HCT116 (cell line): ENCODE measurements around the gene TRAIP. TPM values are rescaled to one million over a fixed set of nuclear protein-coding genes. Genes with fewer than 3 reads are reported as not detected.

Experiments
- ATAC-seq: fragments of 200-7000 bp; cut with Tn5 transposase; 2 replicates; pipeline ENCODE4 v1.9.1; 2020; ENCODE audit warnings: mild to moderate bottlenecking, moderate library complexity
- BruUV-seq: library from RNA; stranded (reverse); fragments of 400-500 nt; replicated peaks from 2 replicates; lab custom pipeline; 2021; lab: Mats Ljungman, UMichigan
- CTCF ChIA-PET: fragments of 300-600 bp; sonication (Branson Sonifier 250); formaldehyde crosslinking; loops from one replicate; lab custom pipeline; 2021; ENCODE audit warnings: antibody characterized with exemption; lab: Charles Lee
- POLR2A ChIA-PET: fragments of 300-600, 350-600 bp; sonication (Branson Sonifier 250); formaldehyde crosslinking; loops from one replicate; lab custom pipeline; 2021; ENCODE audit warnings: antibody characterized with exemption; lab: Charles Lee
- RAD21 ChIA-PET, 2 experiments: fragments of 300-600 bp; sonication (Branson Sonifier 250); formaldehyde crosslinking; loops; one replicate each; lab custom pipeline; 2023; ENCODE audit warnings: low total read pairs in 2 of 2; ENCODE audit not compliant: uncharacterized antibody in 2 of 2, unreplicated experiment in 2 of 2, low non-redundant PET in 1 of 2; lab: Charles Lee
- DNase-seq: peaks from one replicate; pipeline ENCODE4 v3.0.0-alpha.2; 2010; ENCODE audit warnings: low read depth, low spot score
- H2AFZ ChIP-seq: fragments of 200-600 bp; shearing (Covaris generic), sonication (generic); 2 replicates; pipeline ENCODE4 v1.6.1; 2017; ENCODE audit warnings: low read depth, mixed run types, mixed read lengths, antibody characterized with exemption, low read length; ENCODE audit not compliant: poor library complexity, severe bottlenecking
- H3K27ac ChIP-seq: 2 replicates; pipeline ENCODE4 v1.5.1; 2012; ENCODE audit warnings: low read depth, low read length
- H3K27me3 ChIP-seq: fragments of 200-600 bp; sonication (generic); 2 replicates; pipeline ENCODE4 v1.6.1; 2016; ENCODE audit warnings: mixed run types, low read length, mixed read lengths; ENCODE audit not compliant: insufficient read depth
- H3K36me3 ChIP-seq, 2 experiments: fragments of 200-500 bp in 1 of 2; fragments of 200-600 bp in 1 of 2; sonication (Bioruptor generic) in 1 of 2; sonication (generic) in 1 of 2; 2 replicates each; pipeline versions ENCODE4 v1.5.1 to v1.6.1; 2014 to 2016; ENCODE audit warnings: low read length in 2 of 2, inconsistent platforms in 1 of 2, mixed read lengths in 1 of 2, mixed run types in 1 of 2; ENCODE audit not compliant: insufficient read depth in 2 of 2, control insufficient read depth in 1 of 2
- H3K4me1 ChIP-seq, 2 experiments: fragments of 200-600 bp in 1 of 2; sonication (generic) in 1 of 2; 2 replicates each; pipeline versions ENCODE4 v1.5.1 to v1.6.1; 2012 to 2017; ENCODE audit warnings: low read length in 2 of 2, inconsistent platforms in 1 of 2, mild to moderate bottlenecking in 1 of 2, mixed read lengths in 1 of 2, mixed run types in 1 of 2, moderate library complexity in 1 of 2; ENCODE audit not compliant: insufficient read depth in 2 of 2, control insufficient read depth in 1 of 2
- H3K4me2 ChIP-seq: fragments of 200-600 bp; sonication (generic); 2 replicates; pipeline ENCODE4 v1.6.1; 2017; ENCODE audit warnings: mixed run types, low read length, mixed read lengths
- H3K4me3 ChIP-seq, 2 experiments: fragments of 200-600 bp in 1 of 2; sonication (generic) in 1 of 2; replicated peaks in 1 of 2; 2 replicates each; pipeline ENCODE4 v1.5.1; 2011 to 2016; ENCODE audit warnings: low read length in 2 of 2, control low read depth in 1 of 2, low read depth in 1 of 2, mild to moderate bottlenecking in 1 of 2, mixed read lengths in 1 of 2, mixed run types in 1 of 2
- H3K79me2 ChIP-seq: fragments of 200-600 bp; sonication (generic); 2 replicates; pipeline ENCODE4 v1.6.1; 2017; ENCODE audit warnings: mild to moderate bottlenecking, mixed run types, low read length, moderate library complexity, mixed read lengths; ENCODE audit not compliant: insufficient read depth
- H3K9ac ChIP-seq: fragments of 200-600 bp; sonication (generic); 2 replicates; pipeline ENCODE4 v1.6.1; 2016; ENCODE audit warnings: low read length, mixed read lengths
- H3K9me2 ChIP-seq: fragments of 200-600 bp; sonication (generic), shearing (Covaris generic); 2 replicates; pipeline ENCODE4 v1.6.1; 2017; ENCODE audit warnings: mixed run types, mild to moderate bottlenecking, moderate library complexity; ENCODE audit not compliant: insufficient read depth
- H3K9me3 ChIP-seq, 2 experiments: fragments of 200-500 bp in 1 of 2; fragments of 200-600 bp in 1 of 2; sonication (Bioruptor generic) in 1 of 2; sonication (generic) in 1 of 2; 2 replicates each; pipeline ENCODE4 v1.6.1; 2014 to 2017; ENCODE audit warnings: low read length in 2 of 2, mixed read lengths in 2 of 2, inconsistent platforms in 1 of 2, low read depth in 1 of 2, mild to moderate bottlenecking in 1 of 2, mixed run types in 1 of 2, moderate library complexity in 1 of 2; ENCODE audit not compliant: control insufficient read depth in 1 of 2, insufficient read depth in 1 of 2
- H4K20me1 ChIP-seq: fragments of 200-600 bp; sonication (generic), shearing (Covaris generic); 2 replicates; pipeline ENCODE4 v1.6.1; 2017; ENCODE audit warnings: mixed run types, mild to moderate bottlenecking, moderate library complexity; ENCODE audit not compliant: insufficient read depth
- EGR1 ChIP-seq: IDR thresholded peaks from 2 replicates; pipeline ENCODE4 v1.6.1; 2012; ENCODE audit warnings: low read depth
- EZH2 ChIP-seq: fragments of 200-600 bp; sonication (generic); IDR thresholded peaks from 2 replicates; pipeline ENCODE4 v1.6.1; 2017; ENCODE audit warnings: antibody characterized with exemption, mixed run types
- POLR2A ChIP-seq: IDR thresholded peaks from 2 replicates; pipeline ENCODE4 v1.7.0; 2011; ENCODE audit warnings: borderline replicate concordance; ENCODE audit not compliant: insufficient read depth, insufficient read length; ENCODE audit errors: extremely low read depth
- SIN3A ChIP-seq: IDR thresholded peaks from 2 replicates; pipeline ENCODE4 v1.6.1; 2012; ENCODE audit warnings: low read depth
- SP1 ChIP-seq: IDR thresholded peaks from 2 replicates; pipeline ENCODE4 v1.6.1; 2012; ENCODE audit warnings: low read depth
- TCF7L2 ChIP-seq: IDR thresholded peaks from 2 replicates; pipeline ENCODE4 v1.7.0; 2011; ENCODE audit warnings: borderline replicate concordance, inconsistent platforms; ENCODE audit not compliant: insufficient read depth, insufficient read length; ENCODE audit errors: extremely low read depth
- YY1 ChIP-seq: IDR thresholded peaks from 2 replicates; pipeline ENCODE4 v1.6.1; 2011; ENCODE audit warnings: low read length, low read depth, moderate library complexity, mild to moderate bottlenecking; ENCODE audit not compliant: insufficient replicate concordance; ENCODE audit errors: extremely low read depth
- ZFX ChIP-seq: fragments of 450-650 bp; IDR thresholded peaks from 2 replicates; pipeline ENCODE4 v1.6.1; 2017
- ZNF274 ChIP-seq: fragments of 200-500 bp; sonication (Bioruptor generic); IDR thresholded peaks from 2 replicates; pipeline ENCODE4 v1.6.1; 2014; ENCODE audit warnings: mild to moderate bottlenecking, low read depth, low read length, inconsistent platforms
- intact Hi-C: fragments of 100-400 bp; cut with micrococcal nuclease; formaldehyde crosslinking; loops from 2 replicates; pipeline ENCODE4 v1.10.0; 2022
- total RNA-seq: library from RNA; stranded (reverse); gene quantifications from one replicate; pipeline ENCODE4 v1.2.1, GENCODE V29; 2021; ENCODE audit not compliant: unreplicated experiment
- TF ChIP-seq, protein P1 (sequence below): IDR thresholded peaks from 2 replicates; pipeline ENCODE4 v1.6.1; 2012; ENCODE audit warnings: low read depth
- TF ChIP-seq, protein P2 (sequence below), 3 experiments: fragments of 200-600 bp in 1 of 3; sonication (generic) in 1 of 3; IDR thresholded peaks in 2 of 3; conservative IDR thresholded peaks in 1 of 3; 2 replicates each; pipeline ENCODE4 v1.5.1; 2012 to 2017; ENCODE audit warnings: low read depth in 2 of 3, low read length in 2 of 3, antibody characterized with exemption in 1 of 3, borderline replicate concordance in 1 of 3, control low read depth in 1 of 3, mild to moderate bottlenecking in 1 of 3, mixed read lengths in 1 of 3, mixed run types in 1 of 3, moderate library complexity in 1 of 3; ENCODE audit not compliant: insufficient read depth in 1 of 3
- TF ChIP-seq, protein P3 (sequence below): IDR thresholded peaks from 2 replicates; pipeline ENCODE4 v1.6.1; 2012

The TRAIP gene
- total RNA-seq, 1 experiment from 2014 or later = 25.5 TPM

DNA sequence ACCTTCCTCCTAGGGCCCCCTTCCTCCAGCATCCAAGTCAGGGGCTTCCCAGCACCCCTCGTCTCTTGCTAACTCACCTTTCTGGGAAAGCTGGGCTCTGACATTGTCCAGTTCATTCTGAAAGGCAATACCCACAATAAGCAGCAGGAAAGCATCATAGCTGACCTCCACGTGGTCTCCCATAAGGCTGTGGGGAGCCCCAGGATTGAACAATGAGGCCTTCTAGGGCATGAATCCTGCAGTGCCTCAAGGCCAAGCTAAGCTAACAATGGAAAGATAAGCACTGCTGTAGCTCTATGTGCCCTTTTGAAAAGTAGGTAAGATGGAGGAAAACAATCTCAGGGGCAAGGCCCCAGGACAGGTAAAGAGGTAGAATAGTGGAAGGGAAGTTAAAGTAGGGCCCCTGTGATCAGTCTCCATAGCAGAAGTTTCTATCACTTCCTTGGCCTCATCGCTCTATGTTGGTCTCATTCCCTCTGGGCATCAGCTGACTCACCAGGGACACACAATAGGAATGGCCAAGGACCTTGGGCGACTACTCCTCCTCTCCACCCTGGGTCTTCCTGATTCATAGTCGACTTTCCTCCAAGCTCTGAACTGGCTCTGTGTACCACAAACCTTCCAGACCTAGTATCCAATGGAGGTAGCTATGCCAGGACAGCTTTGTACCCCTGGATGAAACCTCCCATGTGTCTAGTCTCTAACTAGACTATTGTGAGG lies 11.7 kb downstream of the TRAIP start:
- CTCF ChIA-PET = no interaction called here

More for the DNA sequence above, 11.7 kb downstream of the TRAIP start:
- BruUV-seq = no TSS peak
- H3K79me2 ChIP-seq = peaks cover 5% of the 10 kb centered on the region; the same call in 1 of the 2 replicates
- no peaks in the 10 kb centered on the region for H3K9me2 ChIP-seq
- DNase-seq (no peak), ATAC-seq (no peak)
- H2AFZ ChIP-seq = no peak overlapping the region
- no peaks in the 10 kb centered on the region for H3K9me3 ChIP-seq
- H3K4me2 ChIP-seq = no peak overlapping the region
- ChIA-PET RAD21 (no interaction called here), POLR2A (no interaction called here)
- intact Hi-C loops = no loop called here
- no peak overlapping the region for H3K9ac ChIP-seq
- H3K4me1 ChIP-seq = peaks cover 4 to 10% of the 10 kb centered on the region in 2 experiments; a peak in 1 of 4 replicates
- no peaks in the 10 kb centered on the region; the same call in 1 of the 2 replicates for H4K20me1 ChIP-seq
- H3K27me3 ChIP-seq = no peaks in the 10 kb centered on the region
- no peak overlapping the region for H3K27ac ChIP-seq
- H3K36me3 ChIP-seq = peaks cover 18 to 39% of the 10 kb centered on the region in 2 experiments; a peak in 3 of 4 replicates
- TF ChIP-seq POLR2A (no peak), ZFX (no peak), YY1 (no peak), TCF7L2 (no peak), SIN3A (no peak), ZNF274 (no peak), EGR1 (no peak), SP1 (no peak), EZH2 (no peak)
- TF ChIP-seq, protein P1, sequence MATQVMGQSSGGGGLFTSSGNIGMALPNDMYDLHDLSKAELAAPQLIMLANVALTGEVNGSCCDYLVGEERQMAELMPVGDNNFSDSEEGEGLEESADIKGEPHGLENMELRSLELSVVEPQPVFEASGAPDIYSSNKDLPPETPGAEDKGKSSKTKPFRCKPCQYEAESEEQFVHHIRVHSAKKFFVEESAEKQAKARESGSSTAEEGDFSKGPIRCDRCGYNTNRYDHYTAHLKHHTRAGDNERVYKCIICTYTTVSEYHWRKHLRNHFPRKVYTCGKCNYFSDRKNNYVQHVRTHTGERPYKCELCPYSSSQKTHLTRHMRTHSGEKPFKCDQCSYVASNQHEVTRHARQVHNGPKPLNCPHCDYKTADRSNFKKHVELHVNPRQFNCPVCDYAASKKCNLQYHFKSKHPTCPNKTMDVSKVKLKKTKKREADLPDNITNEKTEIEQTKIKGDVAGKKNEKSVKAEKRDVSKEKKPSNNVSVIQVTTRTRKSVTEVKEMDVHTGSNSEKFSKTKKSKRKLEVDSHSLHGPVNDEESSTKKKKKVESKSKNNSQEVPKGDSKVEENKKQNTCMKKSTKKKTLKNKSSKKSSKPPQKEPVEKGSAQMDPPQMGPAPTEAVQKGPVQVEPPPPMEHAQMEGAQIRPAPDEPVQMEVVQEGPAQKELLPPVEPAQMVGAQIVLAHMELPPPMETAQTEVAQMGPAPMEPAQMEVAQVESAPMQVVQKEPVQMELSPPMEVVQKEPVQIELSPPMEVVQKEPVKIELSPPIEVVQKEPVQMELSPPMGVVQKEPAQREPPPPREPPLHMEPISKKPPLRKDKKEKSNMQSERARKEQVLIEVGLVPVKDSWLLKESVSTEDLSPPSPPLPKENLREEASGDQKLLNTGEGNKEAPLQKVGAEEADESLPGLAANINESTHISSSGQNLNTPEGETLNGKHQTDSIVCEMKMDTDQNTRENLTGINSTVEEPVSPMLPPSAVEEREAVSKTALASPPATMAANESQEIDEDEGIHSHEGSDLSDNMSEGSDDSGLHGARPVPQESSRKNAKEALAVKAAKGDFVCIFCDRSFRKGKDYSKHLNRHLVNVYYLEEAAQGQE = no peak
- TF ChIP-seq, protein P2, sequence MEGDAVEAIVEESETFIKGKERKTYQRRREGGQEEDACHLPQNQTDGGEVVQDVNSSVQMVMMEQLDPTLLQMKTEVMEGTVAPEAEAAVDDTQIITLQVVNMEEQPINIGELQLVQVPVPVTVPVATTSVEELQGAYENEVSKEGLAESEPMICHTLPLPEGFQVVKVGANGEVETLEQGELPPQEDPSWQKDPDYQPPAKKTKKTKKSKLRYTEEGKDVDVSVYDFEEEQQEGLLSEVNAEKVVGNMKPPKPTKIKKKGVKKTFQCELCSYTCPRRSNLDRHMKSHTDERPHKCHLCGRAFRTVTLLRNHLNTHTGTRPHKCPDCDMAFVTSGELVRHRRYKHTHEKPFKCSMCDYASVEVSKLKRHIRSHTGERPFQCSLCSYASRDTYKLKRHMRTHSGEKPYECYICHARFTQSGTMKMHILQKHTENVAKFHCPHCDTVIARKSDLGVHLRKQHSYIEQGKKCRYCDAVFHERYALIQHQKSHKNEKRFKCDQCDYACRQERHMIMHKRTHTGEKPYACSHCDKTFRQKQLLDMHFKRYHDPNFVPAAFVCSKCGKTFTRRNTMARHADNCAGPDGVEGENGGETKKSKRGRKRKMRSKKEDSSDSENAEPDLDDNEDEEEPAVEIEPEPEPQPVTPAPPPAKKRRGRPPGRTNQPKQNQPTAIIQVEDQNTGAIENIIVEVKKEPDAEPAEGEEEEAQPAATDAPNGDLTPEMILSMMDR (IDR thresholded peaks at IDR 0.05 in 2 of 3, conservative IDR thresholded peaks at IDR 0.05 in 1 of 3; ENCODE audit: borderline replicate concordance in 1 of 3, insufficient read depth in 1 of 3, low read depth in 2 of 3, low read length in 2 of 3) = no peak
- TF ChIP-seq, protein P3, sequence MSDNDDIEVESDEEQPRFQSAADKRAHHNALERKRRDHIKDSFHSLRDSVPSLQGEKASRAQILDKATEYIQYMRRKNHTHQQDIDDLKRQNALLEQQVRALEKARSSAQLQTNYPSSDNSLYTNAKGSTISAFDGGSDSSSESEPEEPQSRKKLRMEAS = no peak
- TF ChIP-seq, all 23 proteins: peak for 0
- no peak overlapping the region for H3K4me3 ChIP-seq
